CD4-positive, alpha-beta T cell treated with Interleukin-1 beta for 1 hour (primary cell): ENCODE results near the gene ULK4.
A peak's percentile ranks its signal among the peaks of the same experiment; 100 is the strongest.

ENCODE experiments used
- DNase-seq, 2 donors: peaks; one replicate each; pipeline ENCODE4 v3.0.0-alpha.2; 2020 to 2022

The ULK4 gene

DNA sequence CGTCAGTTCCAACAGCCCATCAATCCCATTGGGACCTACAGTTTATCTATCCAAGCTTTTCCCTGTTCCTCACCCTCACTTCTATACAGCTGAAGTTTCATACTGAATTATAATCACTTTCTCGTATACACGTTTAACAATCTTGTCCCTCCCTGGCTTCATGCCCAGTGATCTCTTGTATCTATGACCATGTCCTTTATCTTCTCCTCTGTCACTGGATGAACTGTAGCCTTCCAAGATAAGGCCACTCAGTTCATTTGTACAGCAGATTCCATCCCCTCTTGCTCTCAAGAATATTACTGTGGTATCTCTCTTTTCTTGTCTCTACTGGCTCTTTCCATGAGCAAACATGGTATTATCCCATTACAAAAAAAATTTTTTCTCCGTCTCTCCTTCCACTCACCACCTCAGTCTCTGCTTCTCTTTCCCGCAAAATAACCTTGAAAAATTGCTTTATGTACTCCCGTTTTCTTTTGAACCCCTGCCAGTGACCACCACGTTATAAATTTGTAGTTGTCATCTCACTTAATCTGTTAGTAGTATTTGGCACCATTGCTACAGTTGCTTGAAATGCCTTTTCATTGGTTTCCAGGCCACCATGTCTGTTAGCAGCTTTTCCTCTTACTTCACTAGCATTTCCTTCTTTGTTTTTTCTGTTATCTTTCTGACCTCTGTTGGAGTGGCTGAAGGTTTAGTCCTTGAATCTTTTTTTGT is 753.2 kb downstream of the ULK4 start:
- no peak for DNase-seq

DNA sequence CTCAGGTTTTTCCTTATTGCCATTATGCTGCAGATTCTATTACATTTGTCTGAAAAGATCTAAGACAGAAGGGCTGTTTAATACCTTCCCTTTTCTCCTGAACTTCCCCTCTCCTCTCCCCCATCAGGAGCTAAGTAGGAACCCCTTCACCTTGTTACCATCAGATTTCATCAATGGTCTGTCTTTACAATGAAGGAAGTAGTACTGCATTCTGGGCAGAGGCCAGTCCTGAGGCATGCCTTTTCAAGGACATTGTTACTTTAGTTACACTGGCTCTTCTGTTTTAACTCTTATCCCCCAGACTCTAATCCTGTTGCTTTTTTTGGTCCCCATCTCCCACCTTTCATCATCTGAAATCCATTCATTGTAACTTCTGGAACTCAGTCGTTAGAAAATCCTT is 754.5 kb downstream of the ULK4 start:
- DNase-seq = no peak

DNA sequence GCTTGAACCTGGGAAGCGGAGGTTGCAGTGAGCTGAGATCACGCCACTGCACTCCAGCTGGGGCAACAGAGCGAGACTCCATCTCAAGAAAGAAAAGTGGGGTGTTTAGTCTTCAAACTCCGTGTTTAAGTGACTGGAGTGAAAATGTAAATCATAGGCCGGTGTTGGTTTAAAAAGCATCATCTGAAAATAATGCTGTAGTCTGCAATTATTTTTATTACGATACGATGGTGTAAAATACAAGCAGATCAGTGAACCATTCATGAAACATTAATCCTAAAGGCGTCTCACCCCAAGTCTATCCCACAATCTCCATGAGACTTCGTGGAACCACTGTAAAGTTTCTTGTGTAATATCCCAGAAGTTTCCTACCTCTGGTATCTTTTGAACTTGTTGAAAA is 756.3 kb downstream of the ULK4 start:
- DNase-seq = no peak

- no peak for DNase-seq
These were observed 757.5 kb downstream of the ULK4 start for GRCh38 chr3:41204369-41204768.

DNA sequence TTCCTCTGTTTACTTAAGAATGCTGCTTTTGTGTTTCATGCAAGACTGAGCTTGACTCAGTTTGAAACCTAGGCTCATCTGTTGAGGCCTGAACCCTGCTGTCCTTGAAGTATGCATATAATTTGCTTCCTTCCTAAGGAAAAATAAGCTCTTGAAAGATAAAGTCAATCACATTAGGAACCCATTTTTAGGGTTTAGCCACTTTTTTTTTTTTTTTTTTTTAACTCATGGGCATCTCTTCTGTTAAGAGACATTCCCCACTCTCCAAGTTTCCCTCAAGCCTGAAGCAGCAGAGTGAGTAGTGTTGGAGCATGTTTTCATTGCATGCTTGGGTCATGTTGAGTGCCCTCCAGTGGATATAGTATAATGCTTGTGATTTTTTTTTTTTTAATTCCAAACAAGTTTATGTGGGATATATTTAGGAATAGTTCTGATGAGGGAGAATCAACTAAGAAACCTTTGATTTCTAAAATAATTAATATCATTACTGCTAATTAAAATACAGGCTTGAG is 759.0 kb downstream of the ULK4 start:
- no peak for DNase-seq

GRCh38 chr3:41202075-41202833 is 759.6 kb downstream of the ULK4 start:
- DNase-seq = no peak

DNA sequence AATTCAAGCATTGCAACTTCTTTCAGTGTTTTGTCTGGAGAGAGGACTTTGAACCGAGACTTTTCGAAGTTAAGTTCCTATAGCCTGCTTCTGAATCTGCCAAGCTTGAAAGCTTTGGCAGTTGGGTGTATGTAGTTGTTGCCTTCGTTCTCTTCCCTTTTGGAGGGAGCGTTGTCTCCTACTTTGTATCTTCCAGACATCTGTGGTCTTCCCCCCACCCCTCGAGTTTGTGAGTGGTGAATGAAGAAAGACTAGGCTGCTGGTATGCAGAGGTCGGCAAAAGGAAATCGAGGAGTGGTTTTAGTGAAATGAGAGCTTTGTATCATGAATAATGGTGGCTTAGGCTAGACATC is 761.3 kb downstream of the ULK4 start:
- DNase-seq = peak; percentile 23 to 30

GRCh38 chr3:41199866-41200668 is 761.8 kb downstream of the ULK4 start:
- peak; percentile 46 to 50 for DNase-seq

- DNase-seq = peak; percentile 90 to 94
These were observed 762.7 kb downstream of the ULK4 start, which contains the start of gene CTNNB1 for GRCh38 chr3:41198950-41199865. Gene CTNNB1, plus strand, starts transcription at chr3:41199505. Its CDS starts 24,564 bp downstream, at chr3:41224069.

GRCh38 chr3:41198526-41198925 is 763.4 kb downstream of the ULK4 start:
- peak in 1 of 2 donors; percentile 4 for DNase-seq

DNA sequence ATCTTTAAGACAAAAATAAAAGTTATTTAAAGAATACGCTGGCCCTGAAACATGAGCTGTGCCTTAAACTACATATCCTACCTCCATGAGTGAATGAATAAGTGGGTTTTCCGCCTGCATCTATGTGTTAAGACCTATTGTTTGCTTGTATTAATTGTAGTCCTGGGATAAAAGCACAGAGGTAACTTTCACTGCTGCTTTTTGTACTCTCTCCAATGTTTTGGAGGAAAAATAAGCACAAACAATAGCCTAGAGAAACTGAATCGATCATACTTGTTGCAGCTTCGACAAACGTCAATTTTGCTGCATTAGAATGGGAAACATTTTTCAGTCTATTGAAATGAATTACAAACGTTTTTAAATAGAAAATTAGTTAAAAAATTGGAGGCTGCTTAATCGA is 763.9 kb downstream of the ULK4 start:
- DNase-seq = no peak
